Stimulated activated CD4-positive, alpha-beta T cell treated with anti-CD3 and anti-CD28 coated beads, Interleukin-1b, Interleukin-23, amount 100 ng/mL, for 24 hours (primary cell): Measurements from ENCODE around the gene CAAP1.
"Not testable (repeated sequence)": the region's sequence is repeated elsewhere in the genome, so short reads cannot be mapped to it uniquely, and the experiment has no call there.

ENCODE experiments used
- DNase-seq, 4 experiments: peaks; one replicate each; pipeline ENCODE4 v3.0.0-alpha.2; 2020; ENCODE audit warnings: low read depth in 4 of 4, low spot score in 1 of 4

CAAP1 gene

GRCh38 chr9:26850995-26851394, 41.6 kb downstream of the CAAP1 start:
- DNase-seq, result no peak

- DNase-seq, result no peak
Observed at GRCh38 chr9:26833792-26834191, 58.8 kb downstream of the CAAP1 start.

GRCh38 chr9:26828391-26828955, 64.1 kb downstream of the CAAP1 start:
- DNase-seq, result not testable (repeated sequence)

GRCh38 chr9:26814799-26815198, 77.8 kb downstream of the CAAP1 start:
- no peak for DNase-seq

GRCh38 chr9:26813247-26813646, 79.4 kb downstream of the CAAP1 start:
- DNase-seq, result no peak

- DNase-seq, result no peak
Observed at GRCh38 chr9:26812217-26812616, 80.4 kb downstream of the CAAP1 start.

GRCh38 chr9:26811106-26811505, 81.5 kb downstream of the CAAP1 start:
- no peak for DNase-seq

- no peak for DNase-seq
Observed at GRCh38 chr9:26809795-26810194, 82.8 kb downstream of the CAAP1 start.

- no peak for DNase-seq
Observed at GRCh38 chr9:26807161-26807560, 85.4 kb downstream of the CAAP1 start.

- DNase-seq, result no peak
Observed at GRCh38 chr9:26802921-26803320, 89.7 kb downstream of the CAAP1 start.

- no peak for DNase-seq
Observed at GRCh38 chr9:26801772-26802171, 90.8 kb downstream of the CAAP1 start.

- no peak for DNase-seq
Observed at GRCh38 chr9:26800322-26800721, 92.3 kb downstream of the CAAP1 start.

- no peak for DNase-seq
Observed at GRCh38 chr9:26791274-26791673, 101.3 kb downstream of the CAAP1 start.
